ENCODE data around the gene SUGCT.
"Not testable (repeated sequence)": the region's sequence is repeated elsewhere in the genome, so short reads cannot be mapped to it uniquely, and the experiment has no call there.

The SUGCT gene

GRCh38 chr7:40332516-40332915 is 197.7 kb downstream of the SUGCT start:
- no peak for DNase-seq

GRCh38 chr7:40341836-40342235 is 207.0 kb downstream of the SUGCT start:
- no peak for DNase-seq

GRCh38 chr7:40346554-40346953 is 211.7 kb downstream of the SUGCT start:
- DNase-seq, result no peak

- no peak for DNase-seq
These were observed 213.4 kb downstream of the SUGCT start for GRCh38 chr7:40348126-40348728.

GRCh38 chr7:40350100-40350499 is 215.3 kb downstream of the SUGCT start:
- DNase-seq, result no peak

GRCh38 chr7:40354711-40355110 is 219.9 kb downstream of the SUGCT start:
- no peak for DNase-seq

GRCh38 chr7:40356312-40356711 is 221.5 kb downstream of the SUGCT start:
- no peak for DNase-seq

GRCh38 chr7:40356871-40357709 is 222.3 kb downstream of the SUGCT start:
- DNase-seq, result no peak

GRCh38 chr7:40369641-40370277 is 235.0 kb downstream of the SUGCT start:
- no peak for DNase-seq

GRCh38 chr7:40371806-40372440 is 237.1 kb downstream of the SUGCT start:
- DNase-seq, result no peak

GRCh38 chr7:40374575-40374974 is 239.8 kb downstream of the SUGCT start:
- no peak for DNase-seq

- DNase-seq, result no peak
These were observed 245.3 kb downstream of the SUGCT start for GRCh38 chr7:40380111-40380510.

- no peak for DNase-seq
These were observed 247.3 kb downstream of the SUGCT start for GRCh38 chr7:40382145-40382544.

- no peak for DNase-seq
These were observed 258.9 kb downstream of the SUGCT start for GRCh38 chr7:40393660-40394059.

- no peak for DNase-seq
These were observed 259.6 kb downstream of the SUGCT start for GRCh38 chr7:40394400-40394799.

GRCh38 chr7:40400525-40400924 is 265.7 kb downstream of the SUGCT start:
- no peak for DNase-seq

- DNase-seq, result no peak
These were observed 266.6 kb downstream of the SUGCT start for GRCh38 chr7:40401406-40401805.

- DNase-seq, result no peak
These were observed 267.9 kb downstream of the SUGCT start for GRCh38 chr7:40402661-40403060.

GRCh38 chr7:40403703-40404476 is 269.1 kb downstream of the SUGCT start:
- DNase-seq, result no peak

GRCh38 chr7:40405991-40406390 is 271.2 kb downstream of the SUGCT start:
- no peak for DNase-seq

GRCh38 chr7:40412323-40412722 is 277.5 kb downstream of the SUGCT start:
- no peak for DNase-seq

- DNase-seq, result not testable (repeated sequence)
These were observed 279.9 kb downstream of the SUGCT start for GRCh38 chr7:40414704-40415103.

GRCh38 chr7:40418448-40418847 is 283.6 kb downstream of the SUGCT start:
- no peak for DNase-seq
